ENCODE data around the gene TMEM176A.
"Not testable (repeated sequence)": the region's sequence is repeated elsewhere in the genome, so short reads cannot be mapped to it uniquely, and the experiment has no call there.

DNA sequence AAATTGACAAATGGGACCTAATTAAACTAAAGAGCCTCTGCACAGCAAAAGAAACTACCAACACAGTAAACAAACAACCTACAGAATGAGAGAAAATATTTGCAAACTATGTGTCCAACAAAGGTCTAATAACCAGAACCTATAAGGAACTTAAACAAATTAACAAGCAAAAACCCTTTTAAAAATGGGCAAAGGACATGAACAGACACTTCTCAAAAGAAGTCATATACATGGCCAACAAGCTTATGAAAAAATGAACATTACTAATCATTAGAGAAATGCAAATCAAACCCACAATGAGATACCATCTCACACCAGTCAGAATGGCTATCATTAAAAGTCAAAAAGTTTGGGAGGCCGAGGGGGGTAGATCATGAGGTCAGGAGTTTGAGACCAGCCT is 26.4 kb upstream of the TMEM176A start:
- not testable (repeated sequence) for TF ChIP-seq POLR2A (IDR thresholded peaks at IDR 0.05)
- TF ChIP-seq, protein P1, sequence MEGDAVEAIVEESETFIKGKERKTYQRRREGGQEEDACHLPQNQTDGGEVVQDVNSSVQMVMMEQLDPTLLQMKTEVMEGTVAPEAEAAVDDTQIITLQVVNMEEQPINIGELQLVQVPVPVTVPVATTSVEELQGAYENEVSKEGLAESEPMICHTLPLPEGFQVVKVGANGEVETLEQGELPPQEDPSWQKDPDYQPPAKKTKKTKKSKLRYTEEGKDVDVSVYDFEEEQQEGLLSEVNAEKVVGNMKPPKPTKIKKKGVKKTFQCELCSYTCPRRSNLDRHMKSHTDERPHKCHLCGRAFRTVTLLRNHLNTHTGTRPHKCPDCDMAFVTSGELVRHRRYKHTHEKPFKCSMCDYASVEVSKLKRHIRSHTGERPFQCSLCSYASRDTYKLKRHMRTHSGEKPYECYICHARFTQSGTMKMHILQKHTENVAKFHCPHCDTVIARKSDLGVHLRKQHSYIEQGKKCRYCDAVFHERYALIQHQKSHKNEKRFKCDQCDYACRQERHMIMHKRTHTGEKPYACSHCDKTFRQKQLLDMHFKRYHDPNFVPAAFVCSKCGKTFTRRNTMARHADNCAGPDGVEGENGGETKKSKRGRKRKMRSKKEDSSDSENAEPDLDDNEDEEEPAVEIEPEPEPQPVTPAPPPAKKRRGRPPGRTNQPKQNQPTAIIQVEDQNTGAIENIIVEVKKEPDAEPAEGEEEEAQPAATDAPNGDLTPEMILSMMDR (IDR thresholded peaks at IDR 0.05) = not testable (repeated sequence)

All from breast epithelium (tissue), 3 donors.